ENCODE measurements around the gene CEACAM1.

DNA sequence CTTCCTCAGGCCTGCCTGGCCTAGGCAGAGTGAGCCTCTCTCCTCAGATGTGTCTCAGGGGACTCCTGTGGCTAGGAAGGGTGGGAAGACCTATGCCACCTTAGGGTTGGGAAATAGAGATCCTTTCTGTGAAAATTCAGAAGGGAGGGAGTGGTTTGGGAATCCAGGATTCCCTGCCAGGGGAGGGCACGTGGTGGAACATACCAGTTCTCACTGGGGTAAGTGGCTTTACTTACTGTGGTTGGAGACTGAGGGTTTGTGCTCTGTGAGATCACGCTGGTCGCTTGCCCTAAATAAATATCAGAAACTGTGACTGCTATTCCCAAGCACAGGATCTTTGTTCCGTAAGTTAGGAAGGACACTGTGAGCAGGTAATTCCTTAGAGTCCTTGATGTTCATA, 16.9 kb downstream of the CEACAM1 start:
- TF ChIP-seq, protein P1, sequence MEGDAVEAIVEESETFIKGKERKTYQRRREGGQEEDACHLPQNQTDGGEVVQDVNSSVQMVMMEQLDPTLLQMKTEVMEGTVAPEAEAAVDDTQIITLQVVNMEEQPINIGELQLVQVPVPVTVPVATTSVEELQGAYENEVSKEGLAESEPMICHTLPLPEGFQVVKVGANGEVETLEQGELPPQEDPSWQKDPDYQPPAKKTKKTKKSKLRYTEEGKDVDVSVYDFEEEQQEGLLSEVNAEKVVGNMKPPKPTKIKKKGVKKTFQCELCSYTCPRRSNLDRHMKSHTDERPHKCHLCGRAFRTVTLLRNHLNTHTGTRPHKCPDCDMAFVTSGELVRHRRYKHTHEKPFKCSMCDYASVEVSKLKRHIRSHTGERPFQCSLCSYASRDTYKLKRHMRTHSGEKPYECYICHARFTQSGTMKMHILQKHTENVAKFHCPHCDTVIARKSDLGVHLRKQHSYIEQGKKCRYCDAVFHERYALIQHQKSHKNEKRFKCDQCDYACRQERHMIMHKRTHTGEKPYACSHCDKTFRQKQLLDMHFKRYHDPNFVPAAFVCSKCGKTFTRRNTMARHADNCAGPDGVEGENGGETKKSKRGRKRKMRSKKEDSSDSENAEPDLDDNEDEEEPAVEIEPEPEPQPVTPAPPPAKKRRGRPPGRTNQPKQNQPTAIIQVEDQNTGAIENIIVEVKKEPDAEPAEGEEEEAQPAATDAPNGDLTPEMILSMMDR (IDR thresholded peaks at IDR 0.05; ENCODE audit: poor library complexity, severe bottlenecking): no peak
- TF ChIP-seq POLR2AphosphoS5 (IDR thresholded peaks at IDR 0.05) (no peak), EZH2 (IDR thresholded peaks at IDR 0.05; ENCODE audit: borderline replicate concordance, insufficient read depth, low read length, poor library complexity, severe bottlenecking) (no peak)
